Measurements from ENCODE around the gene EPB41L4B. TPM values are rescaled to one million over a fixed set of nuclear protein-coding genes. Genes with fewer than 3 reads are reported as not detected.

Gene EPB41L4B
- total and polyA plus RNA-seq, 2 experiments from 2014 or later: 11.0 to 32.2 TPM

- no peak for TF ChIP-seq ETS1 (IDR thresholded peaks at IDR 0.05)
- TF ChIP-seq EZH2phosphoT487 (IDR thresholded peaks at IDR 0.05; ENCODE audit: unreplicated experiment): no peak
- TF ChIP-seq POLR2AphosphoS5 (IDR thresholded peaks at IDR 0.05; ENCODE audit: low read depth): no peak
- no peak for TF ChIP-seq JUNB (IDR thresholded peaks at IDR 0.05; ENCODE audit: unreplicated experiment)
Observed at GRCh38 chr9:109238125-109238524, 82.7 kb downstream of the EPB41L4B start (continued).

- H3K4me3 Mint-ChIP-seq: no peak overlapping the region
- Histone ChIP-seq H3K79me2 (replicated peaks; ENCODE audit: insufficient read depth) (no peaks in the 10 kb centered on the region), H3K4me3 (no peak overlapping the region), H4K20me1 (replicated peaks; ENCODE audit: insufficient read depth) (no peaks in the 10 kb centered on the region), H3F3A (replicated peaks; ENCODE audit: low read depth) (no peaks in the 10 kb centered on the region), H3K4me1 (ENCODE audit: insufficient read depth) (no peaks in the 10 kb centered on the region), H3K4me2 (no peak overlapping the region), H3K27ac (ENCODE audit: low read depth) (no peak overlapping the region), H3K27me3 (ENCODE audit: insufficient read depth) (no peaks in the 10 kb centered on the region), H2AFZ (no peak overlapping the region), H3K36me3 (ENCODE audit: insufficient read depth) (no peaks in the 10 kb centered on the region), H3K9me2 (ENCODE audit: insufficient read depth) (no peaks in the 10 kb centered on the region)
- peaks cover 3% of the 10 kb centered on the region for H3K27me3 Mint-ChIP-seq (ENCODE audit: insufficient read depth, low read depth, poor library complexity)
- no peaks in the 10 kb centered on the region for H3K4me1 Mint-ChIP-seq
- DNase-seq (ENCODE audit: low spot score) (no peak), ATAC-seq (no peak)
- H3K9me3 Mint-ChIP-seq: no peaks in the 10 kb centered on the region
- H3K36me3 Mint-ChIP-seq (ENCODE audit: low read depth): peaks cover 3% of the 10 kb centered on the region; the same call in 1 of the 3 replicates
- H3K27ac Mint-ChIP-seq: no peak overlapping the region
- TF ChIP-seq EZH2phosphoT487 (IDR thresholded peaks at IDR 0.05; ENCODE audit: unreplicated experiment) (no peak), POLR2AphosphoS5 (IDR thresholded peaks at IDR 0.05; ENCODE audit: low read depth) (no peak), ZNF114 (CRISPR knock-in tag; IDR thresholded peaks at IDR 0.05) (no peak), STAT1 (IDR thresholded peaks at IDR 0.05; ENCODE audit: unreplicated experiment) (no peak), JUNB (IDR thresholded peaks at IDR 0.05; ENCODE audit: unreplicated experiment) (no peak), ZNF462 (CRISPR knock-in tag; IDR thresholded peaks at IDR 0.05) (no peak), NANOG (IDR thresholded peaks at IDR 0.05; ENCODE audit: borderline replicate concordance) (no peak), CREB1 (CRISPR knock-in tag; IDR thresholded peaks at IDR 0.05; ENCODE audit: low read depth) (no peak), ETS1 (IDR thresholded peaks at IDR 0.05) (no peak), EZH2 (IDR thresholded peaks at IDR 0.05; ENCODE audit: low read depth, unreplicated experiment) (no peak), CTCF (conservative IDR thresholded peaks at IDR 0.05; ENCODE audit: low read depth in 2 of 2) (no peak), ZNF331 (CRISPR knock-in tag; IDR thresholded peaks at IDR 0.05; ENCODE audit: low read depth) (no peak)
Observed at GRCh38 chr9:109232449-109233237, 88.2 kb downstream of the EPB41L4B start.
